ENCODE results near the gene JHY. TPM values are rescaled to one million over a fixed set of nuclear protein-coding genes. Genes with fewer than 3 reads are reported as not detected.

JHY gene
- total RNA-seq, 6 experiments from 2014 or later = 0.10 to 0.37 (median 0.22) TPM; not detected in 1

GRCh38 chr11:122979815-122980595 is 97.4 kb downstream of the JHY start:
- peaks cover 0 to 10% (median 0%) of the 10 kb centered on the region in 4 donors for H3K4me1 ChIP-seq
- no peak overlapping the region for H3K4me3 ChIP-seq
- 2% methylated on average over 25 of the region's 27 CpGs for WGBS (ENCODE audit: insufficient coverage, low coverage, low lambda C conversion rate, missing lambda C conversion rate)
- H3K36me3 ChIP-seq = no peaks in the 10 kb centered on the region
- H3K27ac ChIP-seq = no peak overlapping the region
- DNase-seq (no peak), ATAC-seq (no peak)
- intact Hi-C loops (cut with DNase I) = no loop called here
- TF ChIP-seq POLR2A (IDR thresholded peaks at IDR 0.05) = no peak
- TF ChIP-seq CTCF (IDR thresholded peaks at IDR 0.05) = no peak
- no peaks in the 10 kb centered on the region for H3K9me3 ChIP-seq
- peaks cover 6 to 40% of the 10 kb centered on the region in 2 donors for H3K27me3 ChIP-seq

- Histone ChIP-seq H3K27me3 (peaks cover 6 to 40% of the 10 kb centered on the region in 2 donors), H3K4me3 (no peak within 1 kb of the TSS), H3K27ac (no peak within 1 kb of the TSS), H3K4me1 (peaks cover 0 to 10% (median 0%) of the 10 kb centered on the region in 4 donors), H3K36me3 (no peaks in the 10 kb centered on the region), H3K9me3 (no peaks in the 10 kb centered on the region)
- TF ChIP-seq CTCF (IDR thresholded peaks at IDR 0.05) (no peak), POLR2A (IDR thresholded peaks at IDR 0.05) (no peak)
- DNase-seq = no peak
- 4% methylated on average over 21 of the region's 35 CpGs for WGBS (ENCODE audit: insufficient coverage, low coverage, low lambda C conversion rate, missing lambda C conversion rate)
- intact Hi-C loops (cut with DNase I) = no loop called here
- ATAC-seq = peak; percentile 60 to 77 (median 68)
These were observed 99.1 kb downstream of the JHY start, which contains the start of gene BSX for GRCh38 chr11:122981388-122982264. BSX (minus strand) TSS chr11:122981834; CDS start chr11:122981671, 163 bp downstream.

GRCh38 chr11:122983438-122984185 is 101.1 kb downstream of the JHY start:
- no peaks in the 10 kb centered on the region for H3K9me3 ChIP-seq
- peaks cover 0 to 6% (median 0%) of the 10 kb centered on the region in 4 donors for H3K4me1 ChIP-seq
- ATAC-seq = peak in 1 of 4 donors; percentile 29
- intact Hi-C loops (cut with DNase I) = no loop called here
- TF ChIP-seq CTCF (IDR thresholded peaks at IDR 0.05) (no peak), POLR2A (IDR thresholded peaks at IDR 0.05) (no peak)
- peaks cover 6 to 40% of the 10 kb centered on the region in 2 donors for H3K27me3 ChIP-seq
- no peaks in the 10 kb centered on the region for H3K36me3 ChIP-seq
- no peak for DNase-seq
- peak overlapping the region; percentile 43 to 57 (median 47) for H3K4me3 ChIP-seq
- WGBS (ENCODE audit: insufficient coverage, low coverage, low lambda C conversion rate, missing lambda C conversion rate) = 28% methylated on average over 10 of the region's 26 CpGs
- H3K27ac ChIP-seq = no peak overlapping the region
